ENCODE measurements around the gene ERC1. TPM values are rescaled to one million over a fixed set of nuclear protein-coding genes. Genes with fewer than 3 reads are reported as not detected.

ERC1 gene
- total RNA-seq, 1 donor from 2014 or later, result 56.5 TPM

- Histone ChIP-seq H3K4me1 (no peaks in the 10 kb centered on the region), H3K36me3 (peaks cover 0 to 4% of the 10 kb centered on the region in 2 donors), H3K4me3 (no peak overlapping the region), H3K27me3 (no peaks in the 10 kb centered on the region), H3K9me3 (peaks cover 22% of the 10 kb centered on the region), H3K27ac (no peak overlapping the region)
- intact Hi-C loops (cut with DNase I), result no loop called here
- TF ChIP-seq POLR2A (IDR thresholded peaks at IDR 0.05), result no peak
- TF ChIP-seq POLR2AphosphoS5 (IDR thresholded peaks at IDR 0.05; ENCODE audit: insufficient read depth in 1 of 2, low read depth in 1 of 2), result no peak
- no peak for TF ChIP-seq CTCF (IDR thresholded peaks at IDR 0.05)
- no peak for DNase-seq (ENCODE audit: extremely low spot score in 2 of 2)
These were observed 72.8 kb downstream of the ERC1 start for GRCh38 chr12:1063852-1064251.

- no peak for DNase-seq (ENCODE audit: extremely low spot score in 2 of 2)
- no peak for TF ChIP-seq POLR2A (IDR thresholded peaks at IDR 0.05)
- TF ChIP-seq CTCF (IDR thresholded peaks at IDR 0.05), result no peak
- TF ChIP-seq POLR2AphosphoS5 (IDR thresholded peaks at IDR 0.05; ENCODE audit: insufficient read depth in 1 of 2, low read depth in 1 of 2), result no peak
These were observed 73.3 kb downstream of the ERC1 start for GRCh38 chr12:1064317-1064716.

GRCh38 chr12:1065629-1066028 lies 74.6 kb downstream of the ERC1 start:
- no peak for TF ChIP-seq POLR2A (IDR thresholded peaks at IDR 0.05)
- no peak for TF ChIP-seq POLR2AphosphoS5 (IDR thresholded peaks at IDR 0.05; ENCODE audit: insufficient read depth in 1 of 2, low read depth in 1 of 2)
- no peak for TF ChIP-seq CTCF (IDR thresholded peaks at IDR 0.05)
- Histone ChIP-seq H3K27me3 (no peaks in the 10 kb centered on the region), H3K9me3 (peaks cover 15% of the 10 kb centered on the region), H3K27ac (no peak overlapping the region), H3K4me3 (no peak overlapping the region), H3K36me3 (peaks cover 0 to 4% of the 10 kb centered on the region in 2 donors), H3K4me1 (no peaks in the 10 kb centered on the region)
- intact Hi-C loops (cut with DNase I), result no loop called here
- no peak for DNase-seq (ENCODE audit: extremely low spot score in 2 of 2)

More at GRCh38 chr12:1064317-1064716, 73.3 kb downstream of the ERC1 start:
- H3K4me1 ChIP-seq, result no peaks in the 10 kb centered on the region
- H3K9me3 ChIP-seq, result peaks cover 17% of the 10 kb centered on the region
- H3K4me3 ChIP-seq, result no peak overlapping the region
- H3K36me3 ChIP-seq, result peaks cover 0 to 4% of the 10 kb centered on the region in 2 donors
- no peaks in the 10 kb centered on the region for H3K27me3 ChIP-seq
- intact Hi-C loops (cut with DNase I), result no loop called here
- H3K27ac ChIP-seq, result no peak overlapping the region

GRCh38 chr12:1069846-1070245 lies 78.8 kb downstream of the ERC1 start:
- H3K36me3 ChIP-seq, result no peaks in the 10 kb centered on the region
- intact Hi-C loops (cut with DNase I), result no loop called here
- TF ChIP-seq POLR2A (IDR thresholded peaks at IDR 0.05) (no peak), CTCF (IDR thresholded peaks at IDR 0.05) (no peak), POLR2AphosphoS5 (IDR thresholded peaks at IDR 0.05; ENCODE audit: insufficient read depth in 1 of 2, low read depth in 1 of 2) (no peak)

DNA sequence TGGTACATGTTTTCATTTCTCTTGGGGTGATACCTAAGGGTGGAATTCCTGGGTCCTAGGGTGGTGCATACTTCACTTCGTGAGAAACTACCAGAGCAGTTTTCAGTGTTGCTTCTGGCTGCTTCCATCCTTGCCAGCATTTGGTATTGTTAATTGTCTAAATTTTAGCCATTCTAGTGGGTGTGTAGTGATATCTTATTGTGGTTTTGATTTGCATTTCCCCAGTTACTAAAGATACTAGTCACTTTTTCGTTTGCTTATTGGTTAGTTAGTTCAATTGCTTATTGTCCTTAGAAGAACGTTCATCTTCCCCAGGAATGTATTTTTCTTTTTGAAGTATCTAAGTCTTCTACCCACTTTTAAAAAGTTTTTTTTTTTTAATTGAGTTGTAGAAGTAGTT lies 80.2 kb downstream of the ERC1 start:
- TF ChIP-seq CTCF (IDR thresholded peaks at IDR 0.05) (no peak), POLR2AphosphoS5 (IDR thresholded peaks at IDR 0.05; ENCODE audit: insufficient read depth in 1 of 2, low read depth in 1 of 2) (no peak), POLR2A (IDR thresholded peaks at IDR 0.05) (no peak)
- no peak for DNase-seq (ENCODE audit: extremely low spot score in 2 of 2)
- Histone ChIP-seq H3K27me3 (no peaks in the 10 kb centered on the region), H3K4me1 (no peaks in the 10 kb centered on the region), H3K9me3 (no peaks in the 10 kb centered on the region), H3K36me3 (no peaks in the 10 kb centered on the region), H3K4me3 (no peak overlapping the region), H3K27ac (no peak overlapping the region)
- intact Hi-C loops (cut with DNase I), result no loop called here

More at GRCh38 chr12:1069846-1070245, 78.8 kb downstream of the ERC1 start:
- no peak overlapping the region for H3K27ac ChIP-seq
- no peak for DNase-seq (ENCODE audit: extremely low spot score in 2 of 2)
- no peaks in the 10 kb centered on the region for H3K4me1 ChIP-seq
- no peak overlapping the region for H3K4me3 ChIP-seq
- no peaks in the 10 kb centered on the region for H3K27me3 ChIP-seq
- H3K9me3 ChIP-seq, result peaks cover 2% of the 10 kb centered on the region

Measured in vagina (tissue), 2 donors.